Lung (tissue), 12 donors: ENCODE measurements around the gene RBFOX1. TPM values are rescaled to one million over a fixed set of nuclear protein-coding genes. Genes with fewer than 3 reads are reported as not detected.

ENCODE experiments used
- ATAC-seq: fragments of 200-7000 bp; cut with Tn5 transposase; one replicate; pipeline ENCODE4 v1.9.1; 2020; ENCODE audit warnings: moderate number of reproducible peaks; ENCODE audit not compliant: insufficient read depth, low FRiP score
- DNase-seq, 3 donors: peaks; one replicate each; pipeline ENCODE4 v3.0.0-alpha.2; 2013 to 2017
- H3K27ac ChIP-seq, 2 donors: one replicate each; pipeline ENCODE4 v1.5.1; 2013; ENCODE audit warnings: mild to moderate bottlenecking in 2 of 2, moderate library complexity in 2 of 2, control low read depth in 1 of 2, inconsistent platforms in 1 of 2, low read depth in 1 of 2, low read length in 1 of 2
- H3K27me3 ChIP-seq, 3 donors: one replicate each; pipeline ENCODE4 v1.5.1; 2013; ENCODE audit warnings: low read length in 2 of 3; ENCODE audit not compliant: control insufficient read depth in 3 of 3, insufficient read depth in 3 of 3
- H3K36me3 ChIP-seq, 4 donors: one replicate each; pipeline ENCODE4 v1.5.1; 2013; ENCODE audit warnings: low read length in 4 of 4, mild to moderate bottlenecking in 1 of 4, moderate library complexity in 1 of 4; ENCODE audit not compliant: control insufficient read depth in 4 of 4, insufficient read depth in 4 of 4
- H3K4me1 ChIP-seq, 5 donors: one replicate each; pipeline ENCODE4 v1.5.1; 2013; ENCODE audit warnings: low read length in 5 of 5, mild to moderate bottlenecking in 2 of 5, moderate library complexity in 1 of 5; ENCODE audit not compliant: control insufficient read depth in 5 of 5, insufficient read depth in 5 of 5
- H3K4me3 ChIP-seq: one replicate; pipeline ENCODE4 v1.5.1; 2013; ENCODE audit warnings: mild to moderate bottlenecking, control low read depth, moderate library complexity
- H3K9ac ChIP-seq, 2 donors: one replicate each; pipeline ENCODE4 v1.5.1; 2013; ENCODE audit warnings: low read length in 2 of 2, control low read depth in 1 of 2; ENCODE audit not compliant: insufficient read depth in 1 of 2
- H3K9me3 ChIP-seq, 4 donors: one replicate each; pipeline ENCODE4 v1.5.1; 2013; ENCODE audit warnings: low read length in 3 of 4, mild to moderate bottlenecking in 1 of 4, moderate library complexity in 1 of 4; ENCODE audit not compliant: control insufficient read depth in 4 of 4, insufficient read depth in 3 of 4
- WGBS, 2 donors: extraction: QIAGEN DNeasy Blood & Tissue Kit; methylation state at CpG; one replicate each; pipeline ENCODE4 v1.1.7; 2013; 5-methylcytosine and 5-hydroxymethylcytosine counted together
- polyA plus RNA-seq, 2 donors: library from polyadenylated mRNA; stranded (reverse); fragments of 200-250 nt; gene quantifications; one replicate each; pipeline ENCODE4 v1.2.1, GENCODE V29; 2013
- total RNA-seq, 2 donors: library from RNA; depleted of rRNA in 1 of 2; stranded (reverse); fragments of >200 nt in 1 of 2; gene quantifications; one replicate each; pipeline ENCODE4 v1.2.1, GENCODE V29; 2014 to 2021
- TF ChIP-seq, protein P1 (sequence below): IDR thresholded peaks from 2 replicates; pipeline ENCODE4 v1.5.1; 2012; ENCODE audit warnings: mild to moderate bottlenecking; ENCODE audit errors: control extremely low read depth, extremely low read depth
- donor health status: control.
- donor health status: control.
- donor health status: Bipolar disorder and iron deficiency.
- donor health status: healthy.
- donor health status: DM: yes; HTN: yes; CAD: no.

RBFOX1 gene
- total and polyA plus RNA-seq, 4 donors = 0.55 to 3.0 TPM; not detected in 2

DNA sequence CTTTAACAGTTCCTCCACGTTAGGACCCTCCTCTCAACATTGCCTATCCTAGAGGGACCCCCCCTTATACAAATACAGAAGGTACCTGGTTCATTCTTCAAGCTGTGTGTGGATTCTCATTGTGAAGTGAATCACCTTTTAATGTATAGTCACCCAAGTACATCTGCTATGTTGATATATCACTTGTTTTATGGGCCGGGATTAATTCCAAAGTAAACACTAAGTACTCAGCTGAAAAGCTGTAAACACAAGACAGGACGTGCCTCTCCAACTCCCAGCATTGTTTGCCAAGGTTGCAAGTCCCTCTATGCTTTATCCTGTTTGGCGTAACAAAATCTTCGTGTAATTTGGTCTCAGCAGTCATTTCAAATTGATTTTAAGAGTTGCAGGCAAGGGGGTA lies 123.6 kb downstream of the RBFOX1 start:
- WGBS, 2 donors = 55 to 61% methylated on average over 5 of the region's 5 CpGs
- DNase-seq (no peak), ATAC-seq (no peak)
- Histone ChIP-seq H3K4me1 (no peaks in the 10 kb centered on the region), H3K27ac (no peak overlapping the region), H3K36me3 (no peaks in the 10 kb centered on the region), H3K4me3 (no peak overlapping the region), H3K9ac (no peak overlapping the region), H3K27me3 (peaks cover 0 to 3% (median 0%) of the 10 kb centered on the region in 3 donors), H3K9me3 (peaks cover 0 to 5% (median 4%) of the 10 kb centered on the region in 4 donors)
- TF ChIP-seq, protein P1, sequence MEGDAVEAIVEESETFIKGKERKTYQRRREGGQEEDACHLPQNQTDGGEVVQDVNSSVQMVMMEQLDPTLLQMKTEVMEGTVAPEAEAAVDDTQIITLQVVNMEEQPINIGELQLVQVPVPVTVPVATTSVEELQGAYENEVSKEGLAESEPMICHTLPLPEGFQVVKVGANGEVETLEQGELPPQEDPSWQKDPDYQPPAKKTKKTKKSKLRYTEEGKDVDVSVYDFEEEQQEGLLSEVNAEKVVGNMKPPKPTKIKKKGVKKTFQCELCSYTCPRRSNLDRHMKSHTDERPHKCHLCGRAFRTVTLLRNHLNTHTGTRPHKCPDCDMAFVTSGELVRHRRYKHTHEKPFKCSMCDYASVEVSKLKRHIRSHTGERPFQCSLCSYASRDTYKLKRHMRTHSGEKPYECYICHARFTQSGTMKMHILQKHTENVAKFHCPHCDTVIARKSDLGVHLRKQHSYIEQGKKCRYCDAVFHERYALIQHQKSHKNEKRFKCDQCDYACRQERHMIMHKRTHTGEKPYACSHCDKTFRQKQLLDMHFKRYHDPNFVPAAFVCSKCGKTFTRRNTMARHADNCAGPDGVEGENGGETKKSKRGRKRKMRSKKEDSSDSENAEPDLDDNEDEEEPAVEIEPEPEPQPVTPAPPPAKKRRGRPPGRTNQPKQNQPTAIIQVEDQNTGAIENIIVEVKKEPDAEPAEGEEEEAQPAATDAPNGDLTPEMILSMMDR = no peak

DNA sequence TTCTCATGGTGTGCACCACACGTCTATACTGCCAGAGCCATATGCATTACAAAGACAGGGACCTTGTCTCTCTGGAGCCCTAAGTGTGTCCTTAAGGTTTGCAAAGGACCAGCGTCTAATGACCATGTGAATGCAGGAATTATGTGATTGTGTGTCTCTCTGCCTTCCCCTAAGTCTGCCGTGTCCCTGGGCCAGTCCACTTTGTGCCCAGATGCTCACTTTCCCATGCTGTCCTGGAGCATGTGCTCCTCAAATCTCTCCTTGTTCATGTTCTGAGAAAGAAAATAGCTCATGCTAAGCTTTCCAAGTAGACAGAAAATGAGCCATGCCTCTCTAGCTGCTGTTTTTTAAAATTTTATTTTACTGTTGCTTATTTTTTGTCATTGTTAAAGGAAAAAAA lies 125.5 kb downstream of the RBFOX1 start:
- TF ChIP-seq, protein P1 = no peak
- ATAC-seq = no peak
- WGBS, 2 donors = 79% methylated on average over 3 of the region's 3 CpGs

DNA sequence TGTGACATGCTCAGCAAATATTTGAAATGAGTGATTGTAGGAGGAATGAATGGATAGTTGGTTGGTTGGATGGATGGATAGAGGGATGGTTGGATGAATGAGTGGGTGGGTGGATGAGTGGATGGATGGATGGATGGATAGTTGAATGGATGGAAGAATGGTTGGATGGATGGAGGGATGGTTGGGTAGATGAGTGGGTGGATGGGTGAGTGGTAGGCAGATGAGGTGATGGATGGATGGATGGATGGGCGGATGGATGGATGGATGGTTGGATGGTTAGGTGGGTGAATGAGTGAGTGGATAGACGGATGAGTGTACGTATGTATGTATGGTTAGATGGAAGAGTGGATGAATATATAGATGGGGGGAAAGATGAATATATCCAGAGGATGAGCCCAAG lies 137.7 kb downstream of the RBFOX1 start:
- no peak for DNase-seq
- Histone ChIP-seq H3K4me3 (no peak overlapping the region), H3K27ac (no peak overlapping the region), H3K9me3 (peaks cover 0 to 5% (median 0%) of the 10 kb centered on the region in 4 donors), H3K36me3 (no peaks in the 10 kb centered on the region), H3K27me3 (no peaks in the 10 kb centered on the region), H3K9ac (no peak overlapping the region), H3K4me1 (peaks cover 0 to 7% (median 0%) of the 10 kb centered on the region in 5 donors)
- TF ChIP-seq, protein P1 = no peak
- 91 to 93% methylated on average over 3 of the region's 3 CpGs for WGBS, 2 donors
- ATAC-seq = no peak

More for the DNA sequence above, 125.5 kb downstream of the RBFOX1 start:
- no peaks in the 10 kb centered on the region for H3K4me1 ChIP-seq
- no peak for DNase-seq
- H3K36me3 ChIP-seq = no peaks in the 10 kb centered on the region
- H3K27ac ChIP-seq = no peak overlapping the region
- H3K9me3 ChIP-seq = peaks cover 0 to 5% (median 2%) of the 10 kb centered on the region in 4 donors
- H3K4me3 ChIP-seq = no peak overlapping the region
- H3K9ac ChIP-seq = no peak overlapping the region
- peaks cover 0 to 3% (median 0%) of the 10 kb centered on the region in 3 donors for H3K27me3 ChIP-seq

DNA sequence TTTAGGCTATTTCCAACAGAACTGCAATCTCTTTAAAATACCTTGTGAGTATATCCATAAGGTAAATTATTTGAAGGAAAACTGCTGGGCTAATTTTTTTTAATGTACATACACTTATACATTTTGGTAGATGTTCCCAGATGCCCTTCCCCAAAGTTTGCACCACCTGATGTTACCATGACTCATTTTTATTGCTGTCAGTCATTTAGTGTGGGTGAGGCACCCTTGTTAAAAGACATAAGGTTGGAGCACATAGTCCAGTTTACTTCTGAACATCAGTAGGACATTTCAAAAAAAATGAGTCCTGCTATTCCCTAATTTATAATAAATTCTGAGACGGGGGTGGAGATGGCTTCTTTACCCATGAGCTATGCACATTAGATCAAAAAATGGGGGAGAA lies 138.6 kb downstream of the RBFOX1 start:
- Histone ChIP-seq H3K4me3 (no peak overlapping the region), H3K27ac (no peak overlapping the region), H3K9me3 (peaks cover 0 to 5% (median 0%) of the 10 kb centered on the region in 4 donors), H3K9ac (no peak overlapping the region), H3K4me1 (peaks cover 0 to 7% (median 0%) of the 10 kb centered on the region in 5 donors), H3K36me3 (no peaks in the 10 kb centered on the region), H3K27me3 (no peaks in the 10 kb centered on the region)
- TF ChIP-seq, protein P1 = no peak
- ATAC-seq (no peak), DNase-seq (no peak)
- WGBS, 2 donors = 0% methylated on average over 1 of the region's 1 CpG
